Stomach (tissue), 9 donors: ENCODE measurements around the gene C15orf61. TPM values are rescaled to one million over a fixed set of nuclear protein-coding genes. Genes with fewer than 3 reads are reported as not detected.

Experiments
- DNase-seq, 2 donors: peaks; one replicate each; pipeline versions ENCODE4 v3.0.0 to v3.0.0-alpha.2; 2013 to 2019
- H3K27ac ChIP-seq, 5 donors: fragments of 200-600 bp in 4 of 5; sonication (generic) in 4 of 5; one replicate each; pipeline ENCODE4 v1.5.1; 2013 to 2019; ENCODE audit warnings: mild to moderate bottlenecking in 1 of 5, moderate library complexity in 1 of 5
- H3K27me3 ChIP-seq, 3 donors: fragments of 200-600 bp; sonication (generic); one replicate each; pipeline ENCODE4 v1.5.1; 2017 to 2019; ENCODE audit warnings: mixed run types in 1 of 3
- H3K36me3 ChIP-seq, 4 donors: fragments of 200-600 bp; sonication (generic); 1 replicate in 3 of 4; 2 replicates in 1 of 4; pipeline ENCODE4 v1.5.1; 2016 to 2019
- H3K4me1 ChIP-seq, 4 donors: fragments of 200-600 bp; sonication (generic); one replicate each; pipeline ENCODE4 v1.5.1; 2016 to 2019
- H3K4me3 ChIP-seq, 4 donors: fragments of 200-600 bp; sonication (generic) in 3 of 4; one replicate each; pipeline ENCODE4 v1.5.1; 2016 to 2019; ENCODE audit warnings: mild to moderate bottlenecking in 1 of 4
- H3K9me3 ChIP-seq, 4 donors: fragments of 200-600 bp; sonication (generic); one replicate each; pipeline ENCODE4 v1.5.1; 2016 to 2019
- EP300 ChIP-seq: sonication (generic); formaldehyde crosslinking; IDR thresholded peaks from one replicate; pipeline ENCODE4 v1.6.1; 2017; ENCODE audit warnings: antibody characterized with exemption
- POLR2A ChIP-seq, 4 donors: fragments of 450-650 bp; IDR thresholded peaks; one replicate each; pipeline ENCODE4 v1.6.1; 2016; ENCODE audit warnings: antibody characterized with exemption in 4 of 4, control low read depth in 2 of 4, mild to moderate bottlenecking in 1 of 4, moderate library complexity in 1 of 4
- POLR2AphosphoS5 ChIP-seq, 3 donors: sonication (generic); formaldehyde crosslinking; IDR thresholded peaks; one replicate each; pipeline ENCODE4 v1.6.1; 2016; ENCODE audit warnings: antibody characterized with exemption in 3 of 3
- WGBS, 5 donors: extraction: QIAGEN DNeasy Blood & Tissue Kit in 3 of 5; methylation state at CpG; one replicate each; pipeline versions ENCODE4 v1.1.5 to v1.1.7; 2013 to 2018; 5-methylcytosine and 5-hydroxymethylcytosine counted together
- intact Hi-C: fragments of 100-400 bp; cut with DNase I; formaldehyde crosslinking; loops from one replicate; pipeline ENCODE4 v1.15.1; 2023; ENCODE audit warnings: low total_unique reads
- polyA plus RNA-seq, 3 donors: library from polyadenylated mRNA; stranded (reverse); fragments of 200-250 nt; gene quantifications; one replicate each; pipeline ENCODE4 v1.2.3, GENCODE V29; 2013
- total RNA-seq, 5 donors: library from RNA; depleted of rRNA; stranded (reverse); fragments of >200 nt; gene quantifications; one replicate each; pipeline versions ENCODE4 v1.1.0 to v1.2.3, GENCODE V29; 2014 to 2016
- TF ChIP-seq, protein P1 (sequence below), 7 experiments: fragments of 450-650 bp in 4 of 7; fragments of 200-600 bp in 3 of 7; sonication (generic) in 3 of 7; IDR thresholded peaks; one replicate each; pipeline ENCODE4 v1.5.1; 2016 to 2019; ENCODE audit warnings: antibody characterized with exemption in 7 of 7, control low read depth in 2 of 7, mild to moderate bottlenecking in 1 of 7
- donor health status: healthy with polysubstance abuse.
- donor health status: Bipolar disorder and iron deficiency.
- donor health status: healthy.

C15orf61 gene
- total and polyA plus RNA-seq, 8 donors = 0.14 to 19.4 (median 2.1) TPM

DNA sequence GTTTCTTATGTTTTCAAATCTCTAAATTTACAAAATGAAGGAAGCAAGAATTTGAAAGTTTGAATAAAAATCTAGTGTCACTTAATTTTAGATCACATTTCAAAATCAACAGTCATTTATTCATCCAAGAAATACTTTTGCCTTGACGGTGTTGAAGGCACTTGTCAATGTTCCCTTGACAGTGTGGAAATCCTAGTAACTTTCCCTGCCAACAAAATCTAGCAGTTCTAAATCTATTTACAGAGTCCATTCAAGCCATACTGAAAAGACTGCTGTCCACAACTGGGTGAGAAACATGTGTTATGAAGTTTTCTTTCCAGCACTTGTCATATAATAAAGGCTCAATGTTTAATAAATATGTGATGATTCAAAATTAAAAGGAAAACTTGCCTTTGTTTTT, 12.9 kb downstream of the C15orf61 start:
- Histone ChIP-seq H3K4me3 (no peak overlapping the region), H3K27me3 (no peaks in the 10 kb centered on the region), H3K9me3 (no peaks in the 10 kb centered on the region), H3K4me1 (no peaks in the 10 kb centered on the region), H3K36me3 (peaks cover 0 to 9% (median under 1%) of the 10 kb centered on the region in 4 donors), H3K27ac (no peak overlapping the region)
- 70 to 88% (median 73%) methylated on average over 1 of the region's 1 CpG for WGBS, 5 donors
- DNase-seq = no peak
- TF ChIP-seq POLR2AphosphoS5 (IDR thresholded peaks at IDR 0.05) = no peak
- TF ChIP-seq, protein P1, sequence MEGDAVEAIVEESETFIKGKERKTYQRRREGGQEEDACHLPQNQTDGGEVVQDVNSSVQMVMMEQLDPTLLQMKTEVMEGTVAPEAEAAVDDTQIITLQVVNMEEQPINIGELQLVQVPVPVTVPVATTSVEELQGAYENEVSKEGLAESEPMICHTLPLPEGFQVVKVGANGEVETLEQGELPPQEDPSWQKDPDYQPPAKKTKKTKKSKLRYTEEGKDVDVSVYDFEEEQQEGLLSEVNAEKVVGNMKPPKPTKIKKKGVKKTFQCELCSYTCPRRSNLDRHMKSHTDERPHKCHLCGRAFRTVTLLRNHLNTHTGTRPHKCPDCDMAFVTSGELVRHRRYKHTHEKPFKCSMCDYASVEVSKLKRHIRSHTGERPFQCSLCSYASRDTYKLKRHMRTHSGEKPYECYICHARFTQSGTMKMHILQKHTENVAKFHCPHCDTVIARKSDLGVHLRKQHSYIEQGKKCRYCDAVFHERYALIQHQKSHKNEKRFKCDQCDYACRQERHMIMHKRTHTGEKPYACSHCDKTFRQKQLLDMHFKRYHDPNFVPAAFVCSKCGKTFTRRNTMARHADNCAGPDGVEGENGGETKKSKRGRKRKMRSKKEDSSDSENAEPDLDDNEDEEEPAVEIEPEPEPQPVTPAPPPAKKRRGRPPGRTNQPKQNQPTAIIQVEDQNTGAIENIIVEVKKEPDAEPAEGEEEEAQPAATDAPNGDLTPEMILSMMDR (IDR thresholded peaks at IDR 0.05) = no peak
- TF ChIP-seq EP300 = no peak
- TF ChIP-seq POLR2A (IDR thresholded peaks at IDR 0.05) = no peak
- intact Hi-C loops = no loop called here

DNA sequence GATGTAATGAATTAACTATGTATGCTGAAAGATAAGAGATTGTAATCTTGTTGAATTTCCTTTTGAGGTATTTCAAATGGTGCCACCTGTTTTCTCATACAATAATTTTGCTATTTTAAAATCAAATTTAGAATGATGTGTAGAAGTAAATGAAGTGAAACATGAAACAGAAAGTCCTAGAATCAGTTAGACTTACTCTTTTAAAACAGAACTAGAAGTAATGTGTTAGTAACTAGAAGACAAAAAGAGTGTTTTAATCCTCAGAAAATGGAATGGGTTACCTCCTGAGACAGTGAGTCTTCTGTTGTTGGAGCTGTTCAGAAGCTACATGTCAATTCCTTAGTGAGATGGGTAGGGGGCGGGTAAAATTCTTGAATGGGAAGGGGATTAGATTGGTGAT, 13.4 kb downstream of the C15orf61 start:
- Histone ChIP-seq H3K27me3 (no peaks in the 10 kb centered on the region), H3K9me3 (no peaks in the 10 kb centered on the region), H3K36me3 (peaks cover 0 to 6% (median 0%) of the 10 kb centered on the region in 4 donors), H3K27ac (no peak overlapping the region), H3K4me3 (no peak overlapping the region), H3K4me1 (no peaks in the 10 kb centered on the region)
- no peak for DNase-seq
- WGBS, 5 donors = 88 to 100% (median 94%) methylated on average over 1 of the region's 1 CpG
- intact Hi-C loops = no loop called here
- TF ChIP-seq, protein P1 (IDR thresholded peaks at IDR 0.05) = no peak
- TF ChIP-seq EP300 = no peak
- no peak for TF ChIP-seq POLR2AphosphoS5 (IDR thresholded peaks at IDR 0.05)
- TF ChIP-seq POLR2A (IDR thresholded peaks at IDR 0.05) = no peak

DNA sequence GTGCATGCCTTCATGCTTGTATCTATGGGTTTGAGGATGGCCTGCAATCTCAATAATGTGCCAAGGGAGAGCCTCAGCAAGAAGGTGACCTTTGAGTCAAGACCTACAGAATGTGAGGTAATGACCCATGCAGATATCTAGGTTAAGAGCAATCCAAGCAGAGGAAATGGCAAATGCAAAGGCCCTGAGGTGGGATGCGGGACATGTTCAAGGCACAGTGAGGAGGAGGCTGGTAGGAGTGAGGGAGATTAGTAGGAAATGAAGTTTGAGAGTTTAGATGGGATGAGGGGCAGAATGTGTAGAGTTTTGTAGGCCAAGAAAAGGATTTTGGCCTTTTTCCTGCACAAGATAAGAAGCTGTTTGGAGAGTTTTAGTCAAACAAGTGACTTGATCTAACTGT, 16.8 kb downstream of the C15orf61 start:
- TF ChIP-seq EP300 = no peak
- no peak for TF ChIP-seq POLR2A (IDR thresholded peaks at IDR 0.05)
- TF ChIP-seq, protein P1 (IDR thresholded peaks at IDR 0.05) = no peak
- no peak for TF ChIP-seq POLR2AphosphoS5 (IDR thresholded peaks at IDR 0.05)
- H3K36me3 ChIP-seq = no peaks in the 10 kb centered on the region

DNA sequence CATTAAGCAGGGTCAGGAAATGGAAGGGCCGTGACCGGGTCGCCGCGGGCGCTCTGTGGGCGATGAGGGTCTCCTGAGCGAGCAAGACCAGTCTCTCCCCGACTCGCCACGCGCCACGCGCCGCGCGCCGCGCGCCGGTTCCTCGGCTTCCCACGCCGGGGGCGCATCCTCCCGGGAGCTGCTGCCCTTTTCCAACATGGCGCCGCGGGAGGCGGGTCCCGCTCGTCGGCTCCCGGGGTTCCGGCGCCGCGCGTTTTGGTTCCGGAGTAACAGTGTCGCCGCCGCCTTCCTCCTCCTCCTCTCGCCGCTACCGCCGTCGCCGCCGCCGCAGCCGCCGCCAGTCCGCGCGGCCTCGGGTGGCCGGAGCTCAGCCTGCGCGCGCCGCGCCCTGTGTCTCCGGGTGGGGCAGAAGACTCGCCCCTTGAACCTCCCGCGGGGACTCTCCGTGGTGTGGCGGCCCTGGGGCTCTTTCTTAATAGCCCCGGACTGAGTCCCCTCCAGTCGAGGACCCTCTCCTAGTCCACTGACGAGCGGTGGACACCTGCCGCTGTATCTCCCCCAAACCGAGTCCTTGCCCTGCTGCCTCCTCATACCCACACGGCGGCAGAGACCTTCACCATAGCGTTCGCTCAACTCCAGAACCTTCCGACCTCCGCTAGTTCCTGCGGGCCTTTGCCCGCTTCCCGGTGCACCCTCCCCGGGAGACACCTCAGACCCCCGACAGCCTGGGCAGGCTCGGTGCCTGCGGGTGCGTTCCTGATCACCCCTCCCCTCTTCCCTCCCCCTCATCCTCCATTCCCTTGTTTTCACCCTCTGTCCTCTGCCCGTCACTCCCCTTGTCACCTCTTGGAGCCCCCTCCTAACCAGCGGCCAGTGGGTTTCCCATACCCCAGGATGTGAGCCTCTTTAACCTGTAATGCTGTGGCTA, 21.8 kb downstream of the C15orf61 start, which contains the start of gene MAP2K5:
TSS of gene MAP2K5 (plus strand) at position 284 of the 928 bp plus-strand sequence. CDS start at position 917, 633 bp downstream.
- no peaks in the 10 kb centered on the region for H3K27me3 ChIP-seq
- H3K4me1 ChIP-seq = peaks cover 14 to 32% (median 20%) of the 10 kb centered on the region in 4 donors
- TF ChIP-seq, protein P1 (IDR thresholded peaks at IDR 0.05) = no peak
- peak in 2 of 3 donors; percentile 53 to 78 for TF ChIP-seq POLR2AphosphoS5 (IDR thresholded peaks at IDR 0.05)
- peak; percentile 88 to 94 for DNase-seq
- WGBS, 5 donors = 0 to 2% (median 1%) methylated on average over 22 to 86 of the region's 91 CpGs
- H3K9me3 ChIP-seq = no peaks in the 10 kb centered on the region
- intact Hi-C loops = no loop called here
- H3K4me3 ChIP-seq = peak within 1 kb of the TSS; percentile 73 to 93 (median 84)
- peaks cover 0 to 13% (median 12%) of the 10 kb centered on the region in 4 donors for H3K36me3 ChIP-seq
- H3K27ac ChIP-seq = peak within 1 kb of the TSS; percentile 85 to 94 (median 89)

More for the DNA sequence above, 16.8 kb downstream of the C15orf61 start:
- H3K9me3 ChIP-seq = no peaks in the 10 kb centered on the region
- H3K4me1 ChIP-seq = peaks cover 0 to 7% (median 2%) of the 10 kb centered on the region in 4 donors
- no peak overlapping the region for H3K4me3 ChIP-seq
- 94 to 100% (median 97%) methylated on average over 1 of the region's 1 CpG for WGBS, 5 donors
- H3K27me3 ChIP-seq = no peaks in the 10 kb centered on the region
- DNase-seq = no peak
- intact Hi-C loops = no loop called here
- H3K27ac ChIP-seq = no peak overlapping the region
